CD4-positive, alpha-beta memory T cell (primary cell): ENCODE results near the gene STX16. TPM values are rescaled to one million over a fixed set of nuclear protein-coding genes. Genes with fewer than 3 reads are reported as not detected.
A peak's percentile ranks its signal among the peaks of the same experiment; 100 is the strongest.

Experiments used
- CTCF ChIA-PET: fragments of 350-600 bp; sonication (Branson Sonifier 250); formaldehyde crosslinking; loops from one replicate; lab custom pipeline; 2021; ENCODE audit warnings: inconsistent platforms; ENCODE audit not compliant: partially characterized antibody; lab: Charles Lee
- POLR2A ChIA-PET: fragments of 350-600 bp; sonication (Branson Sonifier 250); formaldehyde crosslinking; loops from one replicate; lab custom pipeline; 2021; ENCODE audit not compliant: partially characterized antibody; lab: Charles Lee
- DNase-seq, 5 donors: peaks; one replicate each; pipeline versions ENCODE4 v3.0.0 to v3.0.0-alpha.2; 2020 to 2022; ENCODE audit warnings: mixed read lengths in 1 of 5
- H3K27ac ChIP-seq: one replicate; pipeline ENCODE4 v1.7.0; 2013; ENCODE audit warnings: low read depth, low read length
- H3K27me3 ChIP-seq: 2 replicates; pipeline ENCODE4 v1.7.0; 2013; ENCODE audit warnings: mild to moderate bottlenecking, low read length, moderate library complexity; ENCODE audit not compliant: insufficient read depth
- H3K36me3 ChIP-seq: 2 replicates; pipeline ENCODE4 v1.7.0; 2013; ENCODE audit warnings: mild to moderate bottlenecking, low read length, moderate library complexity; ENCODE audit not compliant: insufficient read depth
- H3K4me1 ChIP-seq: 2 replicates; pipeline ENCODE4 v1.7.0; 2013; ENCODE audit warnings: mild to moderate bottlenecking, low read length, moderate library complexity; ENCODE audit not compliant: insufficient read depth
- H3K4me3 ChIP-seq, 2 donors: one replicate each; pipeline ENCODE4 v1.7.0; 2013; ENCODE audit warnings: low read length in 2 of 2, mild to moderate bottlenecking in 1 of 2
- H3K9me3 ChIP-seq, 2 donors: one replicate each; pipeline ENCODE4 v1.7.0; 2013; ENCODE audit warnings: low read length in 2 of 2, control low read depth in 1 of 2; ENCODE audit not compliant: control insufficient read depth in 1 of 2
- H3K27ac Mint-ChIP-seq, 7 donors: one replicate each; pipeline ENCODE4 v1.8.0; 2020 to 2021; ENCODE audit warnings: mixed read lengths in 7 of 7, mild to moderate bottlenecking in 6 of 7, inconsistent platforms in 3 of 7, moderate library complexity in 3 of 7
- H3K27me3 Mint-ChIP-seq, 2 donors: one replicate each; pipeline ENCODE4 v1.8.0; 2020 to 2021; ENCODE audit warnings: mixed read lengths in 2 of 2
- H3K36me3 Mint-ChIP-seq, 2 donors: one replicate each; pipeline ENCODE4 v1.8.0; 2020 to 2021; ENCODE audit warnings: mixed read lengths in 2 of 2, inconsistent platforms in 1 of 2, mild to moderate bottlenecking in 1 of 2
- H3K4me1 Mint-ChIP-seq, 4 donors: one replicate each; pipeline ENCODE4 v1.8.0; 2020 to 2021; ENCODE audit warnings: mixed read lengths in 4 of 4, mild to moderate bottlenecking in 1 of 4
- H3K4me3 Mint-ChIP-seq, 8 donors: one replicate each; pipeline ENCODE4 v1.8.0; 2020 to 2021; ENCODE audit warnings: mixed read lengths in 8 of 8, mild to moderate bottlenecking in 7 of 8, moderate library complexity in 6 of 8, inconsistent platforms in 3 of 8
- H3K9me3 Mint-ChIP-seq, 8 donors: one replicate each; pipeline ENCODE4 v1.8.0; 2020 to 2021; ENCODE audit warnings: mixed read lengths in 8 of 8, mild to moderate bottlenecking in 5 of 8, inconsistent platforms in 3 of 8, moderate library complexity in 1 of 8
- intact Hi-C: fragments of 100-400 bp; cut with micrococcal nuclease; formaldehyde crosslinking; loops from one replicate; pipeline ENCODE4 v1.15.1; 2023
- polyA plus RNA-seq, 2 donors: library from polyadenylated mRNA; unstranded; fragments of 300-500 nt; fragmentation: Illumina TruSeq; gene quantifications; one replicate each; pipeline ENCODE4 v1.2.3, GENCODE V29; 2021
- total RNA-seq, 2 experiments: library from RNA; stranded (reverse); gene quantifications; one replicate each; pipeline ENCODE4 v1.2.3, GENCODE V29; 2021

Gene STX16
- total and polyA plus RNA-seq, 4 experiments from 2014 or later, result 16.5 to 167 (median 91.3) TPM

DNA sequence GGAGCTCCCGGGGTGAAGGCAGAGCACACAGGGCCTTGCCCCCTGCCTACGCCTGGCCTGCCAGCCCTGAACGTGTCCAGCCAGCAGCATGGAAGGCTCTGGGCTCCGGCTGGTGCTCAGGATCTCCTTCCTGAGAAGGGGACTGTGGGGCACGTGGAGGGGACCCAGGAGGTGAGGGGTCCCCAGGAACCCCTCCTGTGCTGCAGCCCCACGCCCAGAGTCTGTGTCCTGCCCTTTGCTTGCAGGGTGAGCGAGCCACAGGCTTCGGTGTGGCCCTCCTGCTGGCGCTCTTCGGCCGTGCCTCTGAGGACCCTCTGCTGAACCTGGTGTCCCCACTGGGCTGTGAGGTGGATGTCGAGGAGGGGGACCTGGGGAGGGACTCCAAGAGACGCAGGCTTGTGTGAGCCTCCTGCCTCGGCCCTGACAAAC is 63.9 kb downstream of the STX16 start:
- intact Hi-C loops, result no loop called here
- CTCF ChIA-PET, result no interaction called here

DNA sequence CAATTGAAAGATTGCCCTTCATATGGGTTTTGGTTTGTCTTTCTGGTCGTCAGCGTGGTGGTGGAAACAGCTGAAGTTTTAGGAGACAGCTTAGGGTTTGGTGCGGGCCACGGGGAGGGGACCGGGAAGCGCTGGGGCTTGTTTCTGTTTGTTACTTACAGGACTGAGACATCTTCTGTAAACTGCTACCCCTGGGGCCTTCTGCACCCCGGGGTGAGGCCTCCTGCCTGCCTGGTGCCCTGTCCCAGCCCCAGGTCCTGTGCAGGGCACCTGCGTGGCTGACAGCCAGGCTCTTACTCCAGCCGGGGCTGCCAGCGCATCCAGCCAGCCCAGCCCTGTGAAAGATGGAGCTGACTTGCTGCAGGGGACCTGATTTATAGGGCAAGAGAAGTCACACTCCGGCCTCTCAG is 64.3 kb downstream of the STX16 start:
- intact Hi-C loops, result no loop called here
- Mint-ChIP-seq H3K36me3 (peaks cover 0 to 3% of the 10 kb centered on the region in 2 donors), H3K4me3 (no peak overlapping the region), H3K27me3 (no peaks in the 10 kb centered on the region), H3K27ac (peak overlapping the region in 1 of 7 donors; percentile 50), H3K9me3 (no peaks in the 10 kb centered on the region), H3K4me1 (no peaks in the 10 kb centered on the region)
- no peaks in the 10 kb centered on the region for H3K27me3 ChIP-seq
- no peaks in the 10 kb centered on the region for H3K36me3 ChIP-seq
- no peak overlapping the region for H3K27ac ChIP-seq
- no peak overlapping the region for H3K4me3 ChIP-seq
- no peaks in the 10 kb centered on the region for H3K9me3 ChIP-seq
- DNase-seq, result no peak
- H3K4me1 ChIP-seq, result no peaks in the 10 kb centered on the region
- POLR2A ChIA-PET, result no interaction called here
- CTCF ChIA-PET, result no interaction called here

More for the DNA sequence above, 63.9 kb downstream of the STX16 start:
- Histone ChIP-seq H3K4me3 (no peak overlapping the region), H3K4me1 (no peaks in the 10 kb centered on the region), H3K27ac (no peak overlapping the region), H3K36me3 (no peaks in the 10 kb centered on the region), H3K27me3 (no peaks in the 10 kb centered on the region), H3K9me3 (no peaks in the 10 kb centered on the region)
- Mint-ChIP-seq H3K36me3 (peaks cover 0 to 3% of the 10 kb centered on the region in 2 donors), H3K27me3 (no peaks in the 10 kb centered on the region), H3K27ac (no peak overlapping the region), H3K4me3 (no peak overlapping the region), H3K4me1 (no peaks in the 10 kb centered on the region), H3K9me3 (no peaks in the 10 kb centered on the region)
- no peak for DNase-seq
- POLR2A ChIA-PET, result no interaction called here

DNA sequence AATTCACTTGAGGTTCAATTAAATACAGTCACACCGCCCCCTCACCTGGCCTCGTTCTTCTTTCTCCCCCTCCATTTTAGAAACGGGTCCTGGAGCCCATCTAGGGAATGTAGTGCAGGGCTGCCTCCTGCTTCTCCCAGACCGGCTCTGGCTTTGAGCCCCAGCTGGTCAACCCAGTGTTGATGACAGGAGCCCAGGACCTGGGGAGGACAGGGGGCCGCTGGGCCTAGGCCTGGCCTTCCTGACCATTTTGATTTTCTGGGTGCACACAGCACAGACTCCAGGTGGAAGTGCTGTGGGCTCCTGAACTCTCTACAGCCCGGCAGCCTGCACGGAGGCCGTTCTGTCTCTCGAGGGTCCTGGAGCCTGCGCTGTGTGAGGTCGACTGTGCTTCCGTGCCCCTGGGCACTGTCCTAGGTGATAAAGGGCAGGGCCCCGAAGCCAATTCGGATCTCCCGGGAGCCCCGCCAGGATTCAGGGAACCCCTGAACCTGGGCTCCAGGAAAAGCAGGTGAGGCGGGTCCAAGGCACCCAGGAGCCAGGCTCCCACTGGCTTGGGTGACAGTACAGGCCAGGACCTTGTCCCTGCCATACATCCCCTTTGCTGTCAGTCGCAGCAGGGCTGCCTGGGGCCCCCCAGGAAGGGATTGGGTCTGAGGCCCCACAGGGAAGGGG is 64.9 kb downstream of the STX16 start:
- H3K27ac Mint-ChIP-seq, result peak overlapping the region in 1 of 7 donors; percentile 50
- Histone ChIP-seq H3K36me3 (no peaks in the 10 kb centered on the region), H3K27me3 (no peaks in the 10 kb centered on the region), H3K9me3 (no peaks in the 10 kb centered on the region), H3K4me3 (no peak overlapping the region), H3K4me1 (no peaks in the 10 kb centered on the region), H3K27ac (no peak overlapping the region)
- no peak overlapping the region for H3K4me3 Mint-ChIP-seq
- H3K9me3 Mint-ChIP-seq, result no peaks in the 10 kb centered on the region
- POLR2A ChIA-PET, result no interaction called here
- no peaks in the 10 kb centered on the region for H3K4me1 Mint-ChIP-seq
- H3K36me3 Mint-ChIP-seq, result peaks cover 0 to 3% of the 10 kb centered on the region in 2 donors
- intact Hi-C loops, result no loop called here
- H3K27me3 Mint-ChIP-seq, result peaks cover 3 to 4% of the 10 kb centered on the region in 2 donors
- CTCF ChIA-PET, result no interaction called here
- peak in 1 of 5 donors; percentile 18 for DNase-seq

DNA sequence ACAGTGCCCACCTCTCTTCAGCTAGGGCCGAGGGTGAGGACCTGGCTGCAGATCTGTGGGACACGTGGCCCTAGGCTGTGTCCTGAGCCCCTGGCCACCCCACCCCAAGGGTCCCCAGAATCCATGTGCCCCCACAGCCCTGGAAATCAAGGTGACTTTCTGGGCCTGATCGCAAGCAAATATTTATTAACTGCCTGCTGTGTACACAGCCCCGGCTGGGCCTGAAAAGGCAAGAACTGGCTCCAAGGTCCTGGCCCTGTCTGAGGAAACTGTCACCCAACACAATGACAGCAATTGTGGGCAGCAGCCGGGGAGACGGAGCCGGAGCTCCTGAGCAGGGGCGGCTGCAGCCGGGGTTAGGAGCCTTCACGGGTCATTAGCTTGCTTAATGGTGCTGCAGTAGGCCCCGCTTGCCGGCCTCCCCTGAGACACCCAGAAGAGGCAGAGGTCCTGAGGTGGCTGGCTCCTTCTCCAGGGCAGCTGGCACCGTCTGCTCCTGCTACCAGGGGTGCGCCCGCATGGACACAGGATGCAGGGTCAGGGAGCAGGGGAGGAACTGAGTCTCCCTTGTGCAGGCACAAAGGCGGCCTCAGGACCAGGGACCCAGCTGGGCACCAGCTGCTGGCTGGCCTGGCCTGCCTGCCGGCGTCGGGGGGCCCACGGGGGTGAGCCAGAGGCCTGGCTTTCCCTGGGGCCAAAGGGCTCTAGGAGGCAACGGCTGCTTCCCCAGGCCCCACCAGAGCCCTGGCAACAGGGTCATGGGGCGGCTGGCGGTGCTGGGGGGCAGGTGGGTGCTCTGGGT is 65.6 kb downstream of the STX16 start:
- ChIA-PET POLR2A (interaction anchor here (1.1 kb wide), 1 partner anchor 66 kb away, joined by 3 read pairs; the partner anchor contains the start of gene STX16), CTCF (no interaction called here)
- intact Hi-C loops, result no loop called here
- H3K27me3 ChIP-seq, result no peaks in the 10 kb centered on the region
- Mint-ChIP-seq H3K4me1 (no peaks in the 10 kb centered on the region), H3K36me3 (peaks cover 0 to 3% of the 10 kb centered on the region in 2 donors), H3K4me3 (no peak overlapping the region), H3K27me3 (peaks cover 8 to 9% of the 10 kb centered on the region in 2 donors), H3K9me3 (no peaks in the 10 kb centered on the region), H3K27ac (no peak overlapping the region)
- H3K27ac ChIP-seq, result no peak overlapping the region
- DNase-seq, result no peak
- no peaks in the 10 kb centered on the region for H3K36me3 ChIP-seq
- H3K9me3 ChIP-seq, result no peaks in the 10 kb centered on the region
- no peak overlapping the region for H3K4me3 ChIP-seq
- no peaks in the 10 kb centered on the region for H3K4me1 ChIP-seq

DNA sequence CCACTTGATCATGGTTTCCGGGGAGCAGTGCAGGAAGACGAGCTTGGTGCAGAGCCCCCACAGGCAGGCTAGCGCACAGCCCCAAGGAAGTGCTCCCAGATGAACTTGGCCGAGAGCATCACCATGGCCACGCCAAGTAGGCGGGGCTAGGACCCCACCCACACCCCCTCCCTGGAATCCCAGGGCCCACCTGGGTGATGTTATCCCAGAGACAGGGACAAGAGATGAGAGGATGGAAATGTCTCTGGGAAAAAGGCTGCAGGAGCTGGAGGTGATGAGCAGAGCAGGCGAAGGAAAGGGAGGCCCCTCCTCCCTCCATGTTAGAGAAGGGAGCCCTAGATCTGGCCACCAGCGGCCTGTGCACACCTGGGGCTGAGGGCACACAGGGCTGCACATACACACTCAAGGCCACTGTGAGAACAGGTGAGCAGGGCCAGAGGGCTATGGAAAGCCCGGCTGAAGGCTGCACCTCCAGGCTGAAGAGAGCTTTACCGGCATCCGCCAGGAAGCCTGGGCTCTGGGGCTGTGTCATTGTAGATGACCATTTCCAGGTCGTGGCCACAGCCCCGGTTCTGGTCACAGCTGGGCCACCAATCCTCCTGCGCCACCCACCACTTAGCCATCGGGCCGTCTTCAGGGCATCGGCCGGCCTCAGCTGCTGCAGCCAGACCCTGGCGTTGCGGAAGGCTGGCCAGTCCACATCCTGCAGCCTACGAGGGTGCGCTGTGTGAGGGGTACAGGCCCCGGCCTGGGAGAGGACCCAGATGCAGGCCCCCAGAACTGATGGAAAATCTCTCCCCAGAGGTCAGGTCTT is 66.4 kb downstream of the STX16 start:
- POLR2A ChIA-PET, result interaction anchor here (1.1 kb wide), 1 partner anchor 67 kb away, joined by 3 read pairs; the partner anchor contains the start of gene STX16
- Histone ChIP-seq H3K4me3 (no peak overlapping the region), H3K27ac (no peak overlapping the region), H3K27me3 (no peaks in the 10 kb centered on the region), H3K4me1 (no peaks in the 10 kb centered on the region), H3K36me3 (no peaks in the 10 kb centered on the region), H3K9me3 (no peaks in the 10 kb centered on the region)
- Mint-ChIP-seq H3K36me3 (peaks cover 0 to 3% of the 10 kb centered on the region in 2 donors), H3K4me3 (no peak overlapping the region), H3K9me3 (no peaks in the 10 kb centered on the region), H3K27ac (no peak overlapping the region), H3K4me1 (no peaks in the 10 kb centered on the region), H3K27me3 (peaks cover 15% of the 10 kb centered on the region in 2 donors)
- intact Hi-C loops, result no loop called here
- CTCF ChIA-PET, result no interaction called here
- DNase-seq, result no peak

DNA sequence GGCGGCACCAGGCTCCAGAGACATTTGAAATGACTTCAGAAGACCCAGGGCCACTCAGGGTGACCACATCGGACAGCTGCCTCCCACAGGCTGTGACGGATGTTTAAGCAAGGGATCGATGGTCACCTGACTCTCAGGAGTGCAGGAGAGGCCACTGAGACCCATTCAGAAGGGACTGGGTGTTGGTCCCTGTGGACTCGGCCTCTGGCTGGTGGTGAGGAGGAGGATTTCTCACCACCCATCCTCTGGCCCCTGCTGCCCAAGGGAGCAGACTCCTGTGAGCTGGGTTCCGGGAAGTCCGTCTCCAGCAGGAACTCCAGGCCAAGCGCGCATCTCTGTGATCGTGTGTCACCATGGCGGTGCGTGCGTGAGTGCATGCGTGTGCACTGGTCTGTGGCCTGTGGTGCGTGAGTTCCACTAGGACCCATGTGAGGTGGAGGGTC is 67.1 kb downstream of the STX16 start:
- Histone ChIP-seq H3K27me3 (peaks cover 3% of the 10 kb centered on the region), H3K4me1 (no peaks in the 10 kb centered on the region), H3K4me3 (no peak overlapping the region), H3K9me3 (no peaks in the 10 kb centered on the region), H3K36me3 (no peaks in the 10 kb centered on the region), H3K27ac (no peak overlapping the region)
- H3K36me3 Mint-ChIP-seq, result peaks cover 0 to 3% of the 10 kb centered on the region in 2 donors
- ChIA-PET CTCF (no interaction called here), POLR2A (interaction anchor here (1.1 kb wide), 1 partner anchor 67 kb away, joined by 3 read pairs; the partner anchor contains the start of gene STX16)
- no peak for DNase-seq
- no peak overlapping the region for H3K27ac Mint-ChIP-seq
- H3K4me1 Mint-ChIP-seq, result no peaks in the 10 kb centered on the region
- peaks cover 21 to 22% of the 10 kb centered on the region in 2 donors for H3K27me3 Mint-ChIP-seq
- no peaks in the 10 kb centered on the region for H3K9me3 Mint-ChIP-seq
- intact Hi-C loops, result no loop called here
- no peak overlapping the region for H3K4me3 Mint-ChIP-seq
